HepG2 (cell line): ENCODE measurements around the gene CARTPT. TPM values are rescaled to one million over a fixed set of nuclear protein-coding genes. Genes with fewer than 3 reads are reported as not detected.

Source experiments
- ATM ChIP-seq: fragments of 450-650 bp; IDR thresholded peaks from 2 replicates; pipeline ENCODE4 v1.7.1; 2017; ENCODE audit warnings: mild to moderate bottlenecking, borderline replicate concordance
- BCL6 ChIP-seq: IDR thresholded peaks from 2 replicates; pipeline ENCODE4 v1.6.1; 2016; ENCODE audit warnings: missing genetic modification reagents, missing compliant biosample characterization
- DMAP1 ChIP-seq: IDR thresholded peaks from 2 replicates; pipeline ENCODE4 v1.6.1; 2016
- ETV5 ChIP-seq: IDR thresholded peaks from 2 replicates; pipeline ENCODE4 v1.6.1; 2018; ENCODE audit warnings: missing biosample characterization, missing genetic modification reagents, inconsistent platforms, borderline replicate concordance
- FOSL2 ChIP-seq: sonication (generic); formaldehyde crosslinking; IDR thresholded peaks from 2 replicates; pipeline ENCODE4 v1.4.0; 2020; ENCODE audit warnings: missing genetic modification reagents
- FOXK1 ChIP-seq: sonication (generic); formaldehyde crosslinking; IDR thresholded peaks from 2 replicates; pipeline ENCODE4 v1.4.0; 2020; ENCODE audit warnings: low read depth, missing genetic modification reagents, borderline replicate concordance
- HMG20A ChIP-seq: IDR thresholded peaks from 2 replicates; pipeline ENCODE4 v1.6.1; 2016; ENCODE audit warnings: borderline replicate concordance
- HMGXB4 ChIP-seq, 2 experiments: sonication (generic) in 1 of 2; formaldehyde crosslinking in 1 of 2; IDR thresholded peaks; 2 replicates each; pipeline versions ENCODE4 v1.4.0 to v1.6.1; 2018 to 2020; ENCODE audit warnings: missing genetic modification reagents in 2 of 2, borderline replicate concordance in 1 of 2, low read depth in 1 of 2, mild to moderate bottlenecking in 1 of 2, missing biosample characterization in 1 of 2
- KAT7 ChIP-seq: IDR thresholded peaks from 2 replicates; pipeline ENCODE4 v1.6.1; 2018; ENCODE audit warnings: borderline replicate concordance, missing compliant biosample characterization
- KDM6A ChIP-seq: IDR thresholded peaks from 2 replicates; pipeline ENCODE4 v1.6.1; 2016; ENCODE audit warnings: low read depth
- NR2F1 ChIP-seq, 2 experiments: fragments of 450-650 bp in 1 of 2; formaldehyde crosslinking in 1 of 2; IDR thresholded peaks; 2 replicates each; pipeline versions ENCODE4 v1.5.0 to v1.6.1; 2016 to 2020; ENCODE audit warnings: mild to moderate bottlenecking in 1 of 2, missing compliant biosample characterization in 1 of 2, missing genetic modification reagents in 1 of 2, moderate library complexity in 1 of 2
- PHF8 ChIP-seq: sonication (generic); formaldehyde crosslinking; IDR thresholded peaks from 2 replicates; pipeline ENCODE4 v1.5.0; 2020; ENCODE audit warnings: missing genetic modification reagents
- POLR2G ChIP-seq: fragments of 200-400 bp; formaldehyde crosslinking; IDR thresholded peaks from 2 replicates; pipeline ENCODE4 v1.6.1; 2018; ENCODE audit warnings: mild to moderate bottlenecking, low read depth, low read length, moderate library complexity
- PPARG ChIP-seq: conservative IDR thresholded peaks from 2 replicates; pipeline ENCODE4 v1.6.1; 2016; ENCODE audit warnings: missing biosample characterization, missing genetic modification reagents
- SALL1 ChIP-seq: sonication (generic); formaldehyde crosslinking; IDR thresholded peaks from 2 replicates; pipeline ENCODE4 v1.8.0; 2022; ENCODE audit warnings: mild to moderate bottlenecking, missing genetic modification reagents
- SETDB1 ChIP-seq: sonication (generic); formaldehyde crosslinking; IDR thresholded peaks from 2 replicates; pipeline ENCODE4 v1.5.1; 2020; ENCODE audit warnings: missing genetic modification reagents, mild to moderate bottlenecking, borderline replicate concordance
- SP5 ChIP-seq: IDR thresholded peaks from 2 replicates; pipeline ENCODE4 v1.6.1; 2016; ENCODE audit warnings: low read depth, borderline replicate concordance
- SSRP1 ChIP-seq: IDR thresholded peaks from 2 replicates; pipeline ENCODE4 v1.6.1; 2016; ENCODE audit warnings: control low read depth
- STAT5B ChIP-seq: sonication (generic); formaldehyde crosslinking; IDR thresholded peaks from 2 replicates; pipeline ENCODE4 v1.4.0; 2020; ENCODE audit warnings: missing genetic modification reagents
- TBX2 ChIP-seq: sonication (generic); formaldehyde crosslinking; IDR thresholded peaks from 2 replicates; pipeline ENCODE4 v1.5.0; 2020; ENCODE audit warnings: missing genetic modification reagents, mild to moderate bottlenecking, borderline replicate concordance
- TMF1 ChIP-seq: sonication (generic); formaldehyde crosslinking; IDR thresholded peaks from 2 replicates; pipeline ENCODE4 v1.8.1; 2022; ENCODE audit warnings: low read depth, missing genetic modification reagents
- TOPORS ChIP-seq: sonication (generic); formaldehyde crosslinking; IDR thresholded peaks from 2 replicates; pipeline ENCODE4 v1.8.0; 2023; ENCODE audit warnings: mild to moderate bottlenecking, missing genetic modification reagents
- XBP1 ChIP-seq: sonication (generic); formaldehyde crosslinking; IDR thresholded peaks from 2 replicates; pipeline ENCODE4 v1.5.0; 2020; ENCODE audit warnings: missing genetic modification reagents
- ZNF264 ChIP-seq: sonication (generic); formaldehyde crosslinking; IDR thresholded peaks from 2 replicates; pipeline ENCODE4 v1.4.0; 2020; ENCODE audit warnings: missing genetic modification reagents
- ZNF292 ChIP-seq: sonication (generic); formaldehyde crosslinking; IDR thresholded peaks from 2 replicates; pipeline ENCODE4 v1.8.1; 2022; ENCODE audit warnings: mild to moderate bottlenecking, low read depth, missing genetic modification reagents, borderline replicate concordance
- ZNF331 ChIP-seq: sonication (generic); formaldehyde crosslinking; IDR thresholded peaks from 2 replicates; pipeline ENCODE4 v1.4.0; 2020; ENCODE audit warnings: missing genetic modification reagents
- ZNF574 ChIP-seq: sonication (generic); formaldehyde crosslinking; IDR thresholded peaks from 2 replicates; pipeline ENCODE4 v1.4.0; 2020; ENCODE audit warnings: missing genetic modification reagents
- ZNF891 ChIP-seq: sonication (generic); formaldehyde crosslinking; IDR thresholded peaks from 2 replicates; pipeline ENCODE4 v1.5.0; 2020; ENCODE audit warnings: mild to moderate bottlenecking, missing genetic modification reagents
- ZSCAN9 ChIP-seq: IDR thresholded peaks from 2 replicates; pipeline ENCODE4 v1.6.1; 2016; ENCODE audit warnings: borderline replicate concordance
- polyA plus RNA-seq, 8 experiments: library from polyadenylated mRNA; depleted of rRNA in 3 of 8; stranded (reverse) in 7 of 8; unstranded in 1 of 8; fragments of >200 nt; fragmentation: Illumina TruSeq in 4 of 8; extraction: Trizol in 4 of 8; gene quantifications; 2 replicates each; pipeline versions ENCODE4 v1.2.1 to v1.2.3, GENCODE V29; 2011 to 2016; ENCODE audit warnings: low read depth in 4 of 8, missing spikeins in 1 of 8, mixed read lengths in 1 of 8; ENCODE audit not compliant: insufficient read depth in 1 of 8
- total RNA-seq, 5 experiments: library from RNA; depleted of rRNA; stranded (reverse); fragments of >200 nt; fragmentation: Illumina TruSeq; extraction: Trizol; gene quantifications; 2 replicates each; pipeline ENCODE4 v1.2.3, GENCODE V29; 2016; ENCODE audit warnings: low read depth in 1 of 5

CARTPT gene
- total and polyA plus RNA-seq, 2 of the 13 experiments (the other 11 are each of a cell fraction or from before 2014, with no cell fraction given): not detected

DNA sequence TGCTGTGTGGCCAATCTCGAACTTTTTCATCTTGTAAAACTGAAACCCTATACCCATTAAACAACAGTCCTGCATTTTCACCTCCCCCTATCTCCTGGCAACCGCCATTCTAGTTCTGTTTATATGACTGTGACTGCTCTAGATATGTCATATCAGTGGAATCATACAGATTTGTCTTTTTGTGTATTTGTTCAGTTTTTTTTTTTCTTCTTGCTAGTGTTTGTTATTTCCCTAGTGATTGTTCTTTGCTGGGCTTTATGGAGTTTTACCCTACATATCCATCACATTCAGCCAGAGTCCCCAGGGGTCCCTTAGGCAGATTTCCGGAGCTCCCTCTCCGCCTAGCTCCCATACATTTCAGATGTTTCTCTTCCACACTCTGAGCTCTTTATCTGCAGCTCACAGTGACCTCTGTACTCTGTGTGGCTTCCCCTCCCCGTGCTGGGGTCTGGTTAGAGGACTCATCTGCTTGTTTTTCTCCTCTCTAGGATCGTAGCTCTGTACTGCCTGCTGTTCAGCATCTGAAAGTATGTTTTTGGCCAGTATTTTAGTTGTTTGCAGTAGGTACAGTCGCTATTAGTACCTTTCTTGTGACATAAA, 25.1 kb upstream of the CARTPT start (continued):
- TF ChIP-seq HMGXB4 (CRISPR knock-in tag; IDR thresholded peaks at IDR 0.05; ENCODE audit: borderline replicate concordance in 1 of 2, low read depth in 1 of 2) (0 out of 4 replicates have a peak, but pooled peaks of 1 of the 2 experiments have one; percentile 22), DMAP1 (CRISPR knock-in tag) (0 out of 2 replicates have a peak, but pooled peaks have one; percentile 36), PPARG (peak; percentile 69), ZNF331 (CRISPR knock-in tag) (peak; percentile 38; the same call in 1 of the 2 replicates), ZNF891 (CRISPR knock-in tag) (no peak), TOPORS (CRISPR knock-in tag) (no peak), NR2F1 (CRISPR knock-in tag; IDR thresholded peaks at IDR 0.05) (peak; percentile 27 to 29; a peak in 1 of 4 replicates), TBX2 (peak; percentile 28; the same call in 1 of the 2 replicates), TMF1 (CRISPR knock-in tag) (no peak), SETDB1 (no peak), ZNF264 (CRISPR knock-in tag) (peak; percentile 73; the same call in 1 of the 2 replicates), ZNF574 (CRISPR knock-in tag) (peak; percentile 68; the same call in 1 of the 2 replicates), ETV5 (peak; percentile 51; the same call in 1 of the 2 replicates), ZNF292 (0 out of 2 replicates have a peak, but pooled peaks have one; percentile 79), BCL6 (CRISPR knock-in tag) (peak; percentile 53), XBP1 (no peak), FOSL2 (CRISPR knock-in tag) (peak; percentile 29; the same call in 1 of the 2 replicates), ZSCAN9 (CRISPR knock-in tag) (0 out of 2 replicates have a peak, but pooled peaks have one; percentile 51), POLR2G (peak; percentile 70), FOXK1 (CRISPR knock-in tag) (no peak), KDM6A (peak; percentile 70; the same call in 1 of the 2 replicates), SSRP1 (no peak), SALL1 (peak; percentile 40; the same call in 1 of the 2 replicates), ATM (no peak), KAT7 (CRISPR knock-in tag) (no peak), STAT5B (no peak), HMG20A (CRISPR knock-in tag) (peak; percentile 65; the same call in 1 of the 2 replicates), SP5 (CRISPR knock-in tag) (0 out of 2 replicates have a peak, but pooled peaks have one; percentile 23), PHF8 (CRISPR knock-in tag) (peak; percentile 43)
